Bronchial epithelial cell (primary cell): ENCODE results near the gene RBMS2. TPM values are rescaled to one million over a fixed set of nuclear protein-coding genes. Genes with fewer than 3 reads are reported as not detected.

ENCODE experiments used
- DNase-seq: peaks from one replicate; pipeline ENCODE4 v3.0.0-alpha.2; 2010; ENCODE audit warnings: low read depth
- FAIRE-seq: peaks from 2 replicates; lab custom pipeline; 2011; peaks lifted over from hg19 to GRCh38; lab: Jason Lieb, UNC
- H3K27me3 ChIP-seq: 2 replicates; pipeline ENCODE4 v1.5.1; 2011; ENCODE audit warnings: low read length; ENCODE audit not compliant: control insufficient read depth, insufficient read depth
- H3K36me3 ChIP-seq: 2 replicates; pipeline ENCODE4 v1.5.1; 2011; ENCODE audit warnings: low read length; ENCODE audit not compliant: control insufficient read depth, insufficient read depth
- H3K4me3 ChIP-seq: 2 replicates; pipeline ENCODE4 v1.5.1; 2011; ENCODE audit warnings: mild to moderate bottlenecking, low read depth, low read length, control low read depth
- CTCF ChIP-seq: IDR thresholded peaks from 2 replicates; pipeline ENCODE4 v1.5.1; 2011; ENCODE audit warnings: mild to moderate bottlenecking, moderate library complexity, low read length, control low read depth, inconsistent platforms; ENCODE audit not compliant: insufficient read depth, severe bottlenecking
- total RNA-seq: library from RNA; depleted of rRNA; stranded (reverse); fragments of >200 nt; gene quantifications from 2 replicates; pipeline ENCODE4 v1.2.1, GENCODE V29; 2014

Gene RBMS2
- total RNA-seq, 1 donor from 2014 or later = 9.2 TPM

GRCh38 chr12:56591126-56591525 is 69.5 kb downstream of the RBMS2 start:
- DNase-seq (no peak), FAIRE-seq (no peak)
- no peak overlapping the region for H3K4me3 ChIP-seq
- H3K27me3 ChIP-seq = no peaks in the 10 kb centered on the region
- peaks cover 16% of the 10 kb centered on the region for H3K36me3 ChIP-seq
- TF ChIP-seq CTCF = no peak

GRCh38 chr12:56591961-56592360 is 70.3 kb downstream of the RBMS2 start:
- DNase-seq (no peak), FAIRE-seq (no peak)
- H3K4me3 ChIP-seq = no peak overlapping the region
- no peaks in the 10 kb centered on the region for H3K27me3 ChIP-seq
- peaks cover 16% of the 10 kb centered on the region for H3K36me3 ChIP-seq
- no peak for TF ChIP-seq CTCF

DNA sequence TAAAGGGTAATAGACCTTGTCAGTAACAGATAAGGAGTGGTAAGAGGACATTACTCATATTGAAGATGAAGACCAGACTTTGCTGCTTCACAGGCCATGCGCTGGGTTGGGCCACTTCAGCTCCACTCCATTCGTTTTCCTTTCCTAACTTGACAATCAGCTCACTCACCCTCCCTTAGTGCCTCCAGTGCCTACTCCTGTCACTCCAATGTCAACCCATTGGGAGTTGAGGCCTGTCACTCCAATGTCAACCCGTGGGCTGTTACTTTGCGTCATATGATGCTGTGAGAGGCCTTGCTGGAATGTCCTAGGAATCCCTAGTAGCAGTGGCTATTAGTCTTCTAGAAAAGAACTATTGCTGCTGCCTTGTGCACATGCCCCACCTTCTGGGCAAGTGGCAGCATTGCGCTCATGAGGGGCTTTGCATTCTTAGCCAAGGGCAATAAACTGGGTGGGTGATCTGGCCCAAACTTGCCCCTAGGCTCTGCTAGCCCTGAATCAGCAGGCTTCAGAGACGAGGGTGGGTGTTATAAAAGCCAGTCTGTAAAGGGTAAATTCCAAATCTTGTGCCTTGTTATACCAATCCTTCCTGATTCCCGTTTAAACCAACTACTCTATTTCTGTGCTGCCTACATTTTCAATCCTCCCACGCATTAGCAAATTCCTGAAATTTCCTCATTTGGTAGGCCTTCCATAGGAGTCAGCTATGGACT is 72.4 kb downstream of the RBMS2 start:
- no peak for FAIRE-seq
- peak; percentile 65 for DNase-seq
- peak; percentile 81 for TF ChIP-seq CTCF

DNA sequence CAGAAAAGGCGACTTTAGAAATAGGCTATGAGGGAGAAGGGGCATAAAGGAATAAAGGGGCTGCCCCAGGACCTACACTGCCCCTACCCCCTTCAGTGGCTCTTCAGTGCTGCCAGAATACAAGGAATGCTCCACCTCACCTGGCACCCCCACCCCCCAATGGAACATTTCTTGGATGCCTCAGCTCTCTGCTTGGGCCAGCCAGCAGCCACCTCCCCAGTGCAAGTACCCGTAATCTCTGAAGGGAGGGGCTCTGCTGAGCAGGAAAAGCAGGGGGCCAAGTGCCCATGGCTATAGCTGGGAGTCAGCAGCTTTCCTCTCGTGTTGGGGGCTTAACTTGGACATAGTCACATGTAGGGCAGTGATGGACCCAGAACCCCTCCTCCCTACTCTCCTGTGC is 75.2 kb downstream of the RBMS2 start:
- no peak for TF ChIP-seq CTCF
- no peak for FAIRE-seq
- H3K36me3 ChIP-seq = peaks cover 29% of the 10 kb centered on the region

More for the DNA sequence above, 72.4 kb downstream of the RBMS2 start:
- H3K4me3 ChIP-seq = no peak overlapping the region
- peaks cover 10% of the 10 kb centered on the region for H3K36me3 ChIP-seq
- H3K27me3 ChIP-seq = no peaks in the 10 kb centered on the region

GRCh38 chr12:56599041-56599440 is 77.4 kb downstream of the RBMS2 start:
- Histone ChIP-seq H3K36me3 (peaks cover 36% of the 10 kb centered on the region), H3K4me3 (no peak overlapping the region), H3K27me3 (no peaks in the 10 kb centered on the region)
- FAIRE-seq (no peak), DNase-seq (no peak)
- TF ChIP-seq CTCF = no peak

More for the DNA sequence above, 75.2 kb downstream of the RBMS2 start:
- Histone ChIP-seq H3K27me3 (no peaks in the 10 kb centered on the region), H3K4me3 (no peak overlapping the region)
- DNase-seq = no peak

DNA sequence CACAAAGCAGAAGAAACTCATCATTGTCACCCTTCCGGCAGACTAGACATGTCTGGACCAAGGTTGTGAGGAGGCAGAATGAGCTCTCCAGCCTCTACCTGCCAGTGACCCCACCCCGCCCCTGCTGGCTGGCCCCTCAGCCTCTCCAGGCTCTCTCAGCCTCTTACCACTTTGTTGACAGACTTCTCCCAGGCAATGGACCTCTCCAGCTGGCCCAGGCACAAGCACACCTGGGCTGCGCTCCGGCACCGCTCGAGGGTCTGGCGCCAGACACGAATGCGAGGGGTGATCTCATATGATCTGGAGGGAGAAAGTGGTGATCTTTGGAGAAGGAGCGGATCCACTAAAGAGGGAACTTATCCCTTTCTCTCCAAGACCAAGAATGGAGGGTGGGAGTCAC is 78.2 kb downstream of the RBMS2 start:
- no peak for FAIRE-seq
- no peak for TF ChIP-seq CTCF
- peaks cover 41% of the 10 kb centered on the region for H3K36me3 ChIP-seq
- no peaks in the 10 kb centered on the region for H3K27me3 ChIP-seq
- H3K4me3 ChIP-seq = no peak overlapping the region
- no peak for DNase-seq
